CD8-positive, alpha-beta memory T cell (primary cell): ENCODE data around the gene RFNG. TPM values are rescaled to one million over a fixed set of nuclear protein-coding genes. Genes with fewer than 3 reads are reported as not detected.

ENCODE experiments used
- CTCF ChIA-PET: fragments of 350-600 bp; sonication (Branson Sonifier 250); formaldehyde crosslinking; loops from one replicate; lab custom pipeline; 2021; ENCODE audit warnings: antibody characterized with exemption; lab: Charles Lee
- POLR2A ChIA-PET: fragments of 350-600 bp; sonication (Branson Sonifier 250); formaldehyde crosslinking; loops from one replicate; lab custom pipeline; 2021; ENCODE audit warnings: antibody characterized with exemption; lab: Charles Lee
- DNase-seq, 5 donors: peaks; one replicate each; pipeline versions ENCODE4 v3.0.0 to v3.0.0-alpha.2; 2020 to 2022; ENCODE audit warnings: mixed read lengths in 1 of 5
- H3K27ac ChIP-seq: one replicate; pipeline ENCODE4 v1.7.0; 2013; ENCODE audit warnings: low read depth, mild to moderate bottlenecking, low read length, moderate library complexity
- H3K27me3 ChIP-seq: 2 replicates; pipeline ENCODE4 v1.7.0; 2013; ENCODE audit warnings: low read length, mild to moderate bottlenecking; ENCODE audit not compliant: insufficient read depth, poor library complexity, severe bottlenecking
- H3K36me3 ChIP-seq: 2 replicates; pipeline ENCODE4 v1.7.0; 2013; ENCODE audit warnings: mild to moderate bottlenecking, low read length, moderate library complexity; ENCODE audit not compliant: insufficient read depth
- H3K4me1 ChIP-seq: 2 replicates; pipeline ENCODE4 v1.7.0; 2013; ENCODE audit warnings: mild to moderate bottlenecking, low read length, moderate library complexity; ENCODE audit not compliant: insufficient read depth
- H3K4me3 ChIP-seq: 2 replicates; pipeline ENCODE4 v1.7.0; 2013; ENCODE audit warnings: mild to moderate bottlenecking, low read length
- H3K9me3 ChIP-seq: 2 replicates; pipeline ENCODE4 v1.7.0; 2013; ENCODE audit warnings: mild to moderate bottlenecking, low read length
- H3K27ac Mint-ChIP-seq, 8 donors: one replicate each; pipeline ENCODE4 v1.8.0; 2020 to 2021; ENCODE audit warnings: mixed read lengths in 8 of 8, mild to moderate bottlenecking in 6 of 8, inconsistent platforms in 3 of 8, moderate library complexity in 3 of 8
- H3K27me3 Mint-ChIP-seq, 2 donors: one replicate each; pipeline ENCODE4 v1.8.0; 2020 to 2021; ENCODE audit warnings: mixed read lengths in 2 of 2, mild to moderate bottlenecking in 1 of 2, moderate library complexity in 1 of 2
- H3K36me3 Mint-ChIP-seq, 3 donors: one replicate each; pipeline ENCODE4 v1.8.0; 2020 to 2021; ENCODE audit warnings: mixed read lengths in 3 of 3, inconsistent platforms in 1 of 3, mild to moderate bottlenecking in 1 of 3
- H3K4me1 Mint-ChIP-seq, 3 donors: one replicate each; pipeline ENCODE4 v1.8.0; 2020 to 2021; ENCODE audit warnings: mixed read lengths in 3 of 3, inconsistent platforms in 1 of 3, mild to moderate bottlenecking in 1 of 3
- H3K4me3 Mint-ChIP-seq, 7 donors: one replicate each; pipeline ENCODE4 v1.8.0; 2020 to 2021; ENCODE audit warnings: mixed read lengths in 7 of 7, mild to moderate bottlenecking in 6 of 7, moderate library complexity in 4 of 7, inconsistent platforms in 2 of 7
- H3K9me3 Mint-ChIP-seq, 5 donors: one replicate each; pipeline ENCODE4 v1.8.0; 2020 to 2022; ENCODE audit warnings: mixed read lengths in 5 of 5, mild to moderate bottlenecking in 3 of 5, moderate library complexity in 2 of 5, inconsistent platforms in 1 of 5
- polyA plus RNA-seq: library from polyadenylated mRNA; unstranded; fragments of 300-500 nt; fragmentation: Illumina TruSeq; gene quantifications from one replicate; pipeline ENCODE4 v1.2.3, GENCODE V29; 2021
- total RNA-seq, 2 experiments: library from RNA; stranded (reverse); gene quantifications; one replicate each; pipeline ENCODE4 v1.2.3, GENCODE V29; 2021

The RFNG gene
- total and polyA plus RNA-seq, 3 experiments from 2014 or later: 7.3 to 19.4 (median 18.1) TPM

GRCh38 chr17:82064433-82065192, 13.0 kb upstream of the RFNG start:
- peak overlapping the region in 7 of 8 donors; percentile 40 to 87 (median 70) for H3K27ac Mint-ChIP-seq
- H3K9me3 Mint-ChIP-seq: no peaks in the 10 kb centered on the region
- H3K36me3 Mint-ChIP-seq: peaks cover 0 to 33% (median 0%) of the 10 kb centered on the region in 3 donors
- H3K4me3 Mint-ChIP-seq: peak overlapping the region; percentile 64 to 89 (median 73)
- ChIA-PET POLR2A (interaction anchor here (1.0 to 1.4 kb wide), 4 partner anchors 13 to 228 kb away, joined by 3 to 4 read pairs (median 4); partner anchors contain the start of genes DCXR, GPS1 and RFNG), CTCF (interaction anchor here (1.4 to 1.6 kb wide), 3 partner anchors 27 to 34 kb away, joined by 3 to 4 read pairs (median 3); partner anchors contain the start of gene DCXR)
- peaks cover 8 to 19% (median 11%) of the 10 kb centered on the region in 3 donors for H3K4me1 Mint-ChIP-seq
- Histone ChIP-seq H3K4me3 (peak overlapping the region; percentile 51), H3K9me3 (no peaks in the 10 kb centered on the region), H3K4me1 (peaks cover 27% of the 10 kb centered on the region), H3K36me3 (no peaks in the 10 kb centered on the region), H3K27me3 (no peaks in the 10 kb centered on the region), H3K27ac (peak overlapping the region; percentile 67)
- no peaks in the 10 kb centered on the region for H3K27me3 Mint-ChIP-seq
- DNase-seq: no peak

DNA sequence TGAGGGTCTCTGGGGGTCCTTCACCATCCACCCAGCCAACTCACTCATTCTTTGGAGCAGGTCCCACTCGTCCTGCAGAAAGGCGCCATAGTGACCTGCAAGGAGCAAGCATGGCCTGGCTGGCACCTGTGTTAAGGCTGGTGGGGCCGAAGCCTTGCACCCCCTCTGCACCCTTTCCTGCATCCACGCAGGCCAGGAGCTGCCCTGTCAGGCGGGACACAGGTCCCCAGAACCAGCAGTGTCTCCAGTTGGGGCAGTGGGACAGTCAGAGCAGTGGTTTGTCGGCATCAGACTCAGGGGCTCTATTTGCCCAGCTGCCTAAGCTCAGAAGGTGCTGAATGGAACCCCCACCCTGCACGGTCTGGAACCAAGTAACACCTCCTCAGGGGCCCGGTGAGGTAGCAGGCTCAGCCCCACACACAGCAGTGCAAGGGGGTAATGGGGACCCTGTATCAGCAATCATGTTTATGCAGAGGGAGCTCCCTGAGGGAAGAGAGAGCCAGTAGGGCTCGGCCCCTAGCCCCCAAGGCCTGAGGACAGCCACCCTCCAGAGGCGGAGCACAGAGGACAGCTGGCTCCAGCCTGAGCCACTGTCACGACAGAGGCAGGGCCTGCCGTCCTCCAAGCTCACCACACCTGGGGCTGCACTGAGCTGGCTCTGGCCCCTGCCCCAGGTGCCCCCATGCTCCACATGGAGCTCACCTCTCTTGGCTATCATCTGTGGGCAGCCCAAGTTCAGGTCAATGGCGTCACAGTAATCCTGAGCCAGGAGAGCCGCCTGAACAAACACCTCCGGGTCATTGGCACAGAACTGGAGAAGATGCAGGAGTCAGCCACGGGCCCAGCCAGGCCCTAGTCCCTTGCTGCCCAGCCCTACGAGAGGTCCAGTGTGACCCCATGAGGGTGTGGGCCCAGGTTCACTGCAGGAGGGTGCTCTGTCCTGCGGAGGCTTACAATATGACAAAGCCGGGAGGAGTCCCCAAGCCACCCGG, 12.1 kb upstream of the RFNG start:
- peak overlapping the region; percentile 64 to 89 (median 73) for H3K4me3 Mint-ChIP-seq
- no peaks in the 10 kb centered on the region for H3K9me3 Mint-ChIP-seq
- Histone ChIP-seq H3K4me3 (no peak overlapping the region), H3K27ac (no peak overlapping the region), H3K4me1 (peaks cover 27% of the 10 kb centered on the region), H3K36me3 (no peaks in the 10 kb centered on the region), H3K27me3 (no peaks in the 10 kb centered on the region), H3K9me3 (no peaks in the 10 kb centered on the region)
- no peaks in the 10 kb centered on the region for H3K27me3 Mint-ChIP-seq
- peaks cover 8 to 19% (median 11%) of the 10 kb centered on the region in 3 donors for H3K4me1 Mint-ChIP-seq
- CTCF ChIA-PET: interaction anchor here (1.6 kb wide), 2 partner anchors 26 to 33 kb away, joined by 3 to 4 read pairs; partner anchors contain the start of gene DCXR
- H3K27ac Mint-ChIP-seq: peak overlapping the region in 6 of 8 donors; percentile 40 to 87 (median 66)
- no peak for DNase-seq
- H3K36me3 Mint-ChIP-seq: peaks cover 0 to 38% (median 0%) of the 10 kb centered on the region in 3 donors
- POLR2A ChIA-PET: no interaction called here

GRCh38 chr17:82062984-82063368, 11.4 kb upstream of the RFNG start:
- Histone ChIP-seq H3K4me3 (no peak overlapping the region), H3K36me3 (no peaks in the 10 kb centered on the region), H3K27ac (no peak overlapping the region), H3K4me1 (peaks cover 27% of the 10 kb centered on the region), H3K27me3 (no peaks in the 10 kb centered on the region), H3K9me3 (no peaks in the 10 kb centered on the region)
- H3K36me3 Mint-ChIP-seq: peaks cover 0 to 44% (median 0%) of the 10 kb centered on the region in 3 donors
- no peaks in the 10 kb centered on the region for H3K27me3 Mint-ChIP-seq
- CTCF ChIA-PET: no interaction called here
- peak overlapping the region in 2 of 7 donors; percentile 15 to 72 for H3K4me3 Mint-ChIP-seq
- H3K4me1 Mint-ChIP-seq: peaks cover 8 to 19% (median 11%) of the 10 kb centered on the region in 3 donors
- no peaks in the 10 kb centered on the region for H3K9me3 Mint-ChIP-seq
- DNase-seq: no peak
- POLR2A ChIA-PET: no interaction called here
- no peak overlapping the region for H3K27ac Mint-ChIP-seq

GRCh38 chr17:82062076-82062983, 10.7 kb upstream of the RFNG start:
- POLR2A ChIA-PET: no interaction called here
- H3K27ac ChIP-seq: no peak overlapping the region

DNA sequence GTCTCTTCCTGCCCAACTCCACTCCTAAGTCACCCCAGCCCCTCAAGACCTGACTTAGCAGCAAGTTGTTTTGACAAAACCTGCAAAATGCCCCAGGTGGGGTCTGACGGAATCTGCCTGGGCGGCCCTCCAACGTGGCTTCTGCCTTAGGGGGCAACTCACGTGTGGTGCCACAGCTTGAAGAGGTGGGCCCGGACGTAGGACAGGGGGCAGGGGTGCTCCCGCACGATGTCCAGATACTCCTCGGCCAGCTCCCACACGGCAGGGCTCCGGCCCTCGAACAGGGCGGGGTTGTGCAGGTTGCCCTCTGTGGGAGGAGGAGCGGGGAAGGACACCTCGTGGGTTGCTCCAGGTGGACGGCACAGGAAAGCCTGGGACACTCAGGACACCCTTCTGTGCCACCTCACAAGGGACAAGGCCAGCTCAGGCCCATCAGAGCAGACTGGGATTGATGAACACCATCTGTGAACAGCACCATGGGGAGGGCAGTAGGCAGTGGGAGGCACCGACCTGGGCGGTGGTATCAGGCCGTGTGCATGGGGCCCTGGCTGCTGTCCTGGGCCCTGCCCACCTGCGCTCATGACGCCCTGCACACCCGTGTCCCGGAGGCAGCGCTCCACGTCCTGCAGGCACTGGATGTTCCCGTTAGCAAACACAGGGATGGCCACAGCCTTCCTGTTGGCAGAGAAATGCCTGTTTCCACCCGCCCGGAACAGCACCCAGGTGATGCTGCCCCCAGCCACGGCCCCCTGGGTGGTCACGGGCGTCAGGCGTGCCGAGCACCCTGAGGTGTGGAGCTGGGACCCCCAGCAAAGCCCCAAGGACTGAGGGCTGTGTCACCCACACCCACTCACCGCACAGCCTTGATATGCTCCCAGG, 9.7 kb upstream of the RFNG start:
- Mint-ChIP-seq H3K27me3 (no peaks in the 10 kb centered on the region), H3K27ac (no peak overlapping the region), H3K9me3 (no peaks in the 10 kb centered on the region), H3K4me3 (no peak overlapping the region), H3K4me1 (peaks cover 7 to 16% (median 7%) of the 10 kb centered on the region in 3 donors), H3K36me3 (peaks cover 0 to 58% (median 0%) of the 10 kb centered on the region in 3 donors)
- no peak for DNase-seq
- H3K4me1 ChIP-seq: peaks cover 20% of the 10 kb centered on the region
- H3K27me3 ChIP-seq: no peaks in the 10 kb centered on the region
- H3K4me3 ChIP-seq: no peak overlapping the region
- no peaks in the 10 kb centered on the region for H3K9me3 ChIP-seq
- no peaks in the 10 kb centered on the region for H3K36me3 ChIP-seq
- ChIA-PET CTCF (no interaction called here), POLR2A (no interaction called here)
- no peak overlapping the region for H3K27ac ChIP-seq

More at GRCh38 chr17:82062076-82062983, 10.7 kb upstream of the RFNG start:
- CTCF ChIA-PET: no interaction called here
- Histone ChIP-seq H3K36me3 (no peaks in the 10 kb centered on the region), H3K27me3 (no peaks in the 10 kb centered on the region), H3K9me3 (no peaks in the 10 kb centered on the region), H3K4me3 (no peak overlapping the region), H3K4me1 (peaks cover 27% of the 10 kb centered on the region)
- Mint-ChIP-seq H3K36me3 (peaks cover 0 to 50% (median 0%) of the 10 kb centered on the region in 3 donors), H3K9me3 (no peaks in the 10 kb centered on the region), H3K4me3 (peak overlapping the region in 2 of 7 donors; percentile 13 to 28), H3K27ac (peak overlapping the region in 3 of 8 donors; percentile 36 to 73 (median 47)), H3K4me1 (peaks cover 8 to 19% (median 11%) of the 10 kb centered on the region in 3 donors), H3K27me3 (no peaks in the 10 kb centered on the region)
- no peak for DNase-seq

DNA sequence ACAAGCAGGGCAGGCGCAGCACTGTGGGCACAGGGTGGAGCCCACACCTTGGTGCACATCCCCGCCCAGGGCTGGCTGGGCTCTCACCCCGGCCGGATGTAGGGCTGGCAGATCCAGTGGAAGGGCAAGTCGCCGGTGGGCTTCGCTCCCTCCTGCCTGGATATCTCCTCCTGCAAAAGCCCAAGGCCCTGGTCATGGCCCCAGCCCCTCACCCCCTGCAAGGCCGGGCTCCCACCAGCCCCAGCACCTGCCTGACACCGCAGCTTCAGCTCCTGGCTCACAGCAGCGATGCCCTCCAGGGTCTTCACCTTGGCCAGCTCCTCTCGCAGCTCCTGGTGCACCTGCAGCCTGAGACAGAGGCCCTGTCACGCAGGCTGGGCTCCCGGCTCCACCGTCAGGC, 9.0 kb upstream of the RFNG start:
- POLR2A ChIA-PET: no interaction called here
- peaks cover 0 to 64% (median 0%) of the 10 kb centered on the region in 3 donors for H3K36me3 Mint-ChIP-seq

More for the DNA sequence above, 9.0 kb upstream of the RFNG start:
- no peak overlapping the region for H3K4me3 Mint-ChIP-seq
- no peaks in the 10 kb centered on the region for H3K27me3 Mint-ChIP-seq
- no peak for DNase-seq
- Histone ChIP-seq H3K27me3 (no peaks in the 10 kb centered on the region), H3K4me1 (peaks cover 16% of the 10 kb centered on the region), H3K27ac (no peak overlapping the region), H3K36me3 (no peaks in the 10 kb centered on the region), H3K9me3 (no peaks in the 10 kb centered on the region), H3K4me3 (no peak overlapping the region)
- CTCF ChIA-PET: no interaction called here
- no peak overlapping the region for H3K27ac Mint-ChIP-seq
- peaks cover 4 to 12% (median 5%) of the 10 kb centered on the region in 3 donors for H3K4me1 Mint-ChIP-seq
- no peaks in the 10 kb centered on the region for H3K9me3 Mint-ChIP-seq
